Measurements from ENCODE around the gene CLSTN2. TPM values are rescaled to one million over a fixed set of nuclear protein-coding genes. Genes with fewer than 3 reads are reported as not detected.

CLSTN2 gene
- total RNA-seq, 1 experiment from 2014 or later = 0.02 TPM

DNA sequence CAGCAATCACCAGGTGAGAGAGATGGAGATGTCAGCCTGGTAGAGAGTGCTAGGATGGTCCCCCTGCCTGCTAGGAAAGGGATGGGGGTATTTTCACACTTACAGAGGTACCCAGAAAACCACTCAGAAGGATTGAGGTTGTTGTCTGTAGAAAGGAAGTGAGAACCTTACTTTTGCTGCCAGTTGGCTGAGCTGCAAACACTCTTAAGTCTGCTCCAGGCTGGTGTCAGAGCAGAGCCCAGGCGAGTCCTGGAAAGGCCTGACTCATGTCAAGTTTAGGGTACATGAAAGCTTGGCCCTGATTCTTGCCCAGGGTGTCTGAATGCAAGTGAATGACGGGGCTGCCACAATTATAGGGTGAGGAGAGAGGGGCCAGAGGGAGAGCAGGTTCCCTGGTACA is 528.4 kb downstream of the CLSTN2 start:
- RAD21 ChIA-PET (ENCODE audit: low non-redundant PET in 1 of 2, low total read pairs in 2 of 2, uncharacterized antibody in 2 of 2, unreplicated experiment in 2 of 2) = no interaction called here
- H3K9me3 ChIP-seq (ENCODE audit: control insufficient read depth in 1 of 2, insufficient read depth in 1 of 2, low read depth in 1 of 2, low read length in 2 of 2) = no peaks in the 10 kb centered on the region
- no peaks in the 10 kb centered on the region for H3K9me2 ChIP-seq (ENCODE audit: insufficient read depth)
- no peaks in the 10 kb centered on the region for H3K36me3 ChIP-seq (ENCODE audit: control insufficient read depth in 1 of 2, insufficient read depth in 2 of 2, low read length in 2 of 2)
- H4K20me1 ChIP-seq (ENCODE audit: insufficient read depth) = no peaks in the 10 kb centered on the region
- peaks cover 0 to 10% of the 10 kb centered on the region in 2 experiments; a peak in 1 of 4 replicates for H3K4me1 ChIP-seq (ENCODE audit: control insufficient read depth in 1 of 2, insufficient read depth in 2 of 2, low read length in 2 of 2)
- H3K27me3 ChIP-seq (ENCODE audit: insufficient read depth, low read length) = peaks cover 63% of the 10 kb centered on the region
- H3K4me3 ChIP-seq (replicated peaks in 1 of 2; ENCODE audit: low read depth in 1 of 2, low read length in 2 of 2) = no peak overlapping the region
- POLR2A ChIA-PET = no interaction called here
- no TSS peak for BruUV-seq (replicated peaks)
- H3K79me2 ChIP-seq (ENCODE audit: insufficient read depth, low read length) = no peaks in the 10 kb centered on the region
- DNase-seq (ENCODE audit: low read depth, low spot score) (no peak), ATAC-seq (no peak)
- intact Hi-C loops (cut with micrococcal nuclease) = no loop called here
- no peak overlapping the region for H3K27ac ChIP-seq (ENCODE audit: low read depth, low read length)
- no peak overlapping the region for H3K9ac ChIP-seq (ENCODE audit: low read length)
- H2AFZ ChIP-seq (ENCODE audit: low read depth, low read length, poor library complexity, severe bottlenecking) = no peak overlapping the region
- CTCF ChIA-PET = no interaction called here
- H3K4me2 ChIP-seq (ENCODE audit: low read length) = no peak overlapping the region
- no peak for TF ChIP-seq FOSL1 (IDR thresholded peaks at IDR 0.05; ENCODE audit: low read depth)
- no peak for TF ChIP-seq EZH2 (IDR thresholded peaks at IDR 0.05)
- no peak for TF ChIP-seq YY1 (IDR thresholded peaks at IDR 0.05; ENCODE audit: extremely low read depth, insufficient replicate concordance, low read depth, low read length)
- no peak for TF ChIP-seq POLR2A (IDR thresholded peaks at IDR 0.05; ENCODE audit: borderline replicate concordance, extremely low read depth, insufficient read depth, insufficient read length)
- TF ChIP-seq ZFX (IDR thresholded peaks at IDR 0.05) = no peak
- TF ChIP-seq REST (IDR thresholded peaks at IDR 0.05; ENCODE audit: low read depth) = no peak
- no peak for TF ChIP-seq EGR1 (IDR thresholded peaks at IDR 0.05; ENCODE audit: low read depth)
- TF ChIP-seq SP1 (IDR thresholded peaks at IDR 0.05; ENCODE audit: low read depth) = no peak
- no peak for TF ChIP-seq SRF (IDR thresholded peaks at IDR 0.05; ENCODE audit: low read depth)
- TF ChIP-seq, protein P1, sequence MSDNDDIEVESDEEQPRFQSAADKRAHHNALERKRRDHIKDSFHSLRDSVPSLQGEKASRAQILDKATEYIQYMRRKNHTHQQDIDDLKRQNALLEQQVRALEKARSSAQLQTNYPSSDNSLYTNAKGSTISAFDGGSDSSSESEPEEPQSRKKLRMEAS (IDR thresholded peaks at IDR 0.05) = no peak
- TF ChIP-seq CEBPB (IDR thresholded peaks at IDR 0.05; ENCODE audit: low read depth) = no peak
- TF ChIP-seq ELF1 (IDR thresholded peaks at IDR 0.05; ENCODE audit: borderline replicate concordance, low read depth) = no peak
- TF ChIP-seq EZH2phosphoT487 (IDR thresholded peaks at IDR 0.05; ENCODE audit: borderline replicate concordance) = no peak
- no peak for TF ChIP-seq ZNF274 (IDR thresholded peaks at IDR 0.05; ENCODE audit: low read depth, low read length)

All from HCT116 (cell line).